DMS114 treated with DMSO at 0.1 percent for 48 hours (cell line): ENCODE data around the gene ERCC5.
A peak's percentile ranks its signal among the peaks of the same experiment; 100 is the strongest.

Experiments used
- DNase-seq: peaks from one replicate; lab custom pipeline; 2025; ENCODE audit not compliant: unreplicated experiment; lab: John Stamatoyannopoulos, UW

ERCC5 gene

GRCh38 chr13:102879793-102880499 lies 34.1 kb downstream of the ERCC5 start:
- DNase-seq: no peak

- DNase-seq: no peak
Observed at GRCh38 chr13:102881819-102882686, 36.2 kb downstream of the ERCC5 start.

GRCh38 chr13:102892503-102892902 lies 46.7 kb downstream of the ERCC5 start:
- no peak for DNase-seq

GRCh38 chr13:102897371-102898138 lies 51.7 kb downstream of the ERCC5 start:
- DNase-seq: no peak

- no peak for DNase-seq
Observed at GRCh38 chr13:102900193-102900608, 54.4 kb downstream of the ERCC5 start.

GRCh38 chr13:102901056-102901455 lies 55.2 kb downstream of the ERCC5 start:
- DNase-seq: no peak

- no peak for DNase-seq
Observed at GRCh38 chr13:102901615-102902305, 55.9 kb downstream of the ERCC5 start.

GRCh38 chr13:102902789-102903347 lies 57.0 kb downstream of the ERCC5 start:
- no peak for DNase-seq

GRCh38 chr13:102903659-102904407 lies 58.0 kb downstream of the ERCC5 start:
- peak; percentile 21 for DNase-seq

GRCh38 chr13:102904408-102904862 lies 58.6 kb downstream of the ERCC5 start:
- no peak for DNase-seq

- no peak for DNase-seq
Observed at GRCh38 chr13:102905905-102906771, 60.3 kb downstream of the ERCC5 start.

GRCh38 chr13:102907016-102907756 lies 61.4 kb downstream of the ERCC5 start:
- no peak for DNase-seq

- DNase-seq: no peak
Observed at GRCh38 chr13:102907886-102908515, 62.2 kb downstream of the ERCC5 start.

GRCh38 chr13:102909971-102910370 lies 64.1 kb downstream of the ERCC5 start:
- DNase-seq: no peak

- no peak for DNase-seq
Observed at GRCh38 chr13:102911336-102911735, 65.5 kb downstream of the ERCC5 start.

GRCh38 chr13:102912599-102912998 lies 66.8 kb downstream of the ERCC5 start:
- no peak for DNase-seq

GRCh38 chr13:102913914-102914313 lies 68.1 kb downstream of the ERCC5 start:
- DNase-seq: no peak
